Spleen (tissue), 11 donors: ENCODE data around the gene AFAP1L2. TPM values are rescaled to one million over a fixed set of nuclear protein-coding genes. Genes with fewer than 3 reads are reported as not detected.
"Not testable (repeated sequence)": the region's sequence is repeated elsewhere in the genome, so short reads cannot be mapped to it uniquely, and the experiment has no call there.

Experiments
- DNase-seq: peaks from one replicate; pipeline ENCODE4 v3.0.0-alpha.2; 2020
- H3K27ac ChIP-seq, 8 donors: fragments of 200-600 bp; sonication (generic) in 7 of 8; 1 replicate in 4 of 8; 2 replicates in 4 of 8; pipeline versions ENCODE4 v1.5.0 to v1.8.0; 2016 to 2021; ENCODE audit warnings: inconsistent platforms in 4 of 8, mild to moderate bottlenecking in 4 of 8, moderate library complexity in 1 of 8
- H3K27me3 ChIP-seq, 7 donors: fragments of 200-600 bp; sonication (generic) in 6 of 7; replicated peaks in 1 of 7; 1 replicate in 4 of 7; 2 replicates in 3 of 7; pipeline versions ENCODE4 v1.5.0 to v1.8.0; 2016 to 2021; ENCODE audit warnings: inconsistent platforms in 3 of 7, mild to moderate bottlenecking in 1 of 7
- H3K36me3 ChIP-seq, 6 donors: fragments of 200-600 bp; sonication (generic) in 5 of 6; 1 replicate in 4 of 6; 2 replicates in 2 of 6; pipeline versions ENCODE4 v1.5.0 to v1.8.0; 2016 to 2021; ENCODE audit warnings: inconsistent platforms in 2 of 6
- H3K4me1 ChIP-seq, 6 donors: fragments of 200-600 bp; sonication (generic) in 5 of 6; 1 replicate in 3 of 6; 2 replicates in 3 of 6; pipeline versions ENCODE4 v1.5.0 to v1.8.0; 2016 to 2021; ENCODE audit warnings: inconsistent platforms in 3 of 6
- H3K4me3 ChIP-seq, 8 donors: fragments of 200-600 bp; sonication (generic) in 7 of 8; 1 replicate in 4 of 8; 2 replicates in 4 of 8; pipeline versions ENCODE4 v1.5.0 to v1.8.0; 2016 to 2021; ENCODE audit warnings: inconsistent platforms in 4 of 8, mild to moderate bottlenecking in 4 of 8, moderate library complexity in 2 of 8
- H3K9me3 ChIP-seq, 8 donors: fragments of 200-600 bp; sonication (generic) in 7 of 8; 1 replicate in 4 of 8; 2 replicates in 4 of 8; pipeline versions ENCODE4 v1.5.0 to v1.8.0; 2016 to 2021; ENCODE audit warnings: inconsistent platforms in 4 of 8
- CTCF ChIP-seq, 11 experiments: fragments of 200-600 bp in 7 of 11; fragments of 450-650 bp in 4 of 11; sonication (generic) in 4 of 11; IDR thresholded peaks in 8 of 11; conservative IDR thresholded peaks in 3 of 11; 1 replicate in 7 of 11; 2 replicates in 4 of 11; pipeline versions ENCODE4 v1.4.0 to v1.8.0; 2016 to 2021; ENCODE audit warnings: antibody characterized with exemption in 11 of 11, inconsistent platforms in 4 of 11, mild to moderate bottlenecking in 1 of 11
- POLR2A ChIP-seq, 3 donors: fragments of 450-650 bp; IDR thresholded peaks; one replicate each; pipeline ENCODE4 v1.5.1; 2017; ENCODE audit warnings: antibody characterized with exemption in 3 of 3, mild to moderate bottlenecking in 1 of 3
- POLR2AphosphoS5 ChIP-seq, 3 donors: sonication (generic); formaldehyde crosslinking; IDR thresholded peaks; one replicate each; pipeline ENCODE4 v1.5.1; 2017; ENCODE audit warnings: antibody characterized with exemption in 3 of 3
- WGBS, 5 donors: extraction: QIAGEN DNeasy Blood & Tissue Kit in 3 of 5; methylation state at CpG; one replicate each; pipeline versions ENCODE4 v1.1.5 to v1.1.7; 2013 to 2018; 5-methylcytosine and 5-hydroxymethylcytosine counted together
- intact Hi-C: fragments of 100-400 bp; cut with DNase I; formaldehyde crosslinking; loops from one replicate; pipeline ENCODE4 v1.15.0; 2023; ENCODE audit warnings: low total_unique reads
- polyA plus RNA-seq, 3 donors: library from polyadenylated mRNA; stranded (reverse); fragments of 200-250 nt; gene quantifications; one replicate each; pipeline ENCODE4 v1.2.1, GENCODE V29; 2013
- total RNA-seq, 7 donors: library from RNA; depleted of rRNA in 3 of 7; stranded (reverse); fragments of >200 nt in 3 of 7; fragmentation: NEBNext Ultra II Directional in 4 of 7; extraction: Animal tissue kit (Norgen Biotek cat#: 25700) in 4 of 7; gene quantifications; one replicate each; pipeline versions ENCODE4 v1.1.0 to v1.2.1, GENCODE V29; 2016 to 2021
- donor health status: healthy with polysubstance abuse.
- donor health status: DM: no; HTN: no; CAD: no; lungs with moderate emphysema.
- donor health status: DM: no; HTN: no; CAD: no.
- donor health status: Bipolar disorder and iron deficiency.
- donor health status: healthy.
- donor health status: DM: no; HTN: no; CAD: no.
- donor health status: DM: yes; HTN: yes; CAD: no.

AFAP1L2 gene
- total and polyA plus RNA-seq, 10 donors = 18.3 to 273 (median 180) TPM

GRCh38 chr10:114349522-114350215, 54.6 kb downstream of the AFAP1L2 start:
- WGBS, 5 donors = 71 to 85% (median 78%) methylated on average over 6 of the region's 6 CpGs
- Histone ChIP-seq H3K4me1 (peaks cover 9 to 92% (median 57%) of the 10 kb centered on the region in 6 donors), H3K9me3 (no peaks in the 10 kb centered on the region), H3K27ac (peak overlapping the region; percentile 32 to 91 (median 78)), H3K4me3 (no peak overlapping the region), H3K27me3 (no peaks in the 10 kb centered on the region), H3K36me3 (no peaks in the 10 kb centered on the region)
- intact Hi-C loops = no loop called here
- no peak for TF ChIP-seq CTCF (IDR thresholded peaks at IDR 0.05 in 8 of 11, conservative IDR thresholded peaks at IDR 0.05 in 3 of 11)
- no peak for TF ChIP-seq POLR2A (IDR thresholded peaks at IDR 0.05)
- TF ChIP-seq POLR2AphosphoS5 (IDR thresholded peaks at IDR 0.05) = peak in 2 of 3 donors; percentile 18 to 19
- no peak for DNase-seq

GRCh38 chr10:114349071-114349470, 55.2 kb downstream of the AFAP1L2 start:
- peaks cover 9 to 93% (median 61%) of the 10 kb centered on the region in 6 donors for H3K4me1 ChIP-seq
- 82 to 90% (median 87%) methylated on average over 7 of the region's 7 CpGs for WGBS, 5 donors
- H3K36me3 ChIP-seq, DNase-seq, H3K9me3 ChIP-seq, H3K27me3 ChIP-seq, intact Hi-C loops, H3K4me3 ChIP-seq: not testable (repeated sequence)
- H3K27ac ChIP-seq = peak overlapping the region in 5 of 8 donors; percentile 80 to 91 (median 85)

- no peak for TF ChIP-seq CTCF (IDR thresholded peaks at IDR 0.05 in 8 of 11, conservative IDR thresholded peaks at IDR 0.05 in 3 of 11)
- no peak for TF ChIP-seq POLR2A (IDR thresholded peaks at IDR 0.05)
- no peak for TF ChIP-seq POLR2AphosphoS5 (IDR thresholded peaks at IDR 0.05)
- Histone ChIP-seq H3K4me1 (peaks cover 15 to 94% (median 69%) of the 10 kb centered on the region in 6 donors), H3K4me3 (no peak overlapping the region), H3K9me3 (no peaks in the 10 kb centered on the region), H3K27ac (peak overlapping the region in 6 of 8 donors; percentile 80 to 91 (median 84)), H3K36me3 (no peaks in the 10 kb centered on the region), H3K27me3 (no peaks in the 10 kb centered on the region)
- WGBS, 5 donors = 82 to 95% (median 86%) methylated on average over 2 of the region's 2 CpGs
- DNase-seq = no peak
- intact Hi-C loops = no loop called here
Measured at GRCh38 chr10:114347791-114348190, 56.5 kb downstream of the AFAP1L2 start.

- intact Hi-C loops = no loop called here
- DNase-seq = peak; percentile 2
- H3K36me3 ChIP-seq = no peaks in the 10 kb centered on the region
- no peak overlapping the region for H3K4me3 ChIP-seq
- H3K9me3 ChIP-seq = no peaks in the 10 kb centered on the region
- no peaks in the 10 kb centered on the region for H3K27me3 ChIP-seq
- peak overlapping the region in 7 of 8 donors; percentile 79 to 91 (median 82) for H3K27ac ChIP-seq
- TF ChIP-seq CTCF (IDR thresholded peaks at IDR 0.05 in 8 of 11, conservative IDR thresholded peaks at IDR 0.05 in 3 of 11) = no peak
- TF ChIP-seq POLR2A (IDR thresholded peaks at IDR 0.05) = no peak
- no peak for TF ChIP-seq POLR2AphosphoS5 (IDR thresholded peaks at IDR 0.05)
- 66 to 85% (median 71%) methylated on average over 3 of the region's 3 CpGs for WGBS, 5 donors
- H3K4me1 ChIP-seq = peaks cover 14 to 95% (median 69%) of the 10 kb centered on the region in 6 donors
Measured at GRCh38 chr10:114347241-114347640, 57.1 kb downstream of the AFAP1L2 start.
